ENCODE results near the gene SDR42E2. TPM values are rescaled to one million over a fixed set of nuclear protein-coding genes. Genes with fewer than 3 reads are reported as not detected.

Gene SDR42E2
- not detected in 2 replicates for total RNA-seq

GRCh38 chr16:22161999-22162655, at the start of gene SDR42E2:
Gene SDR42E2 (plus strand): TSS chr16:22162506. CDS start chr16:22165583, 3,077 bp downstream.
- H3K36me3 ChIP-seq (ENCODE audit: control insufficient read depth, insufficient read depth, low read length), result no peaks in the 10 kb centered on the region
- peaks cover 22% of the 10 kb centered on the region for H3K27me3 ChIP-seq (ENCODE audit: control insufficient read depth, insufficient read depth, low read length)
- DNase-seq (ENCODE audit: low read depth), result no peak
- H3K4me3 ChIP-seq (ENCODE audit: low read depth, low read length), result no peak within 1 kb of the TSS
- no peak for TF ChIP-seq CTCF (IDR thresholded peaks at IDR 0.05; ENCODE audit: insufficient read depth, low read length, poor library complexity, severe bottlenecking)

- H3K4me3 ChIP-seq (ENCODE audit: low read depth, low read length), result no peak overlapping the region
- no peak for DNase-seq (ENCODE audit: low read depth)
- no peak for TF ChIP-seq CTCF (IDR thresholded peaks at IDR 0.05; ENCODE audit: insufficient read depth, low read length, poor library complexity, severe bottlenecking)
Measured at GRCh38 chr16:22116095-22116700, 46.1 kb upstream of the SDR42E2 start.

GRCh38 chr16:22117609-22118008, 44.7 kb upstream of the SDR42E2 start:
- H3K4me3 ChIP-seq (ENCODE audit: low read depth, low read length), result no peak overlapping the region
- no peak for TF ChIP-seq CTCF (IDR thresholded peaks at IDR 0.05; ENCODE audit: insufficient read depth, low read length, poor library complexity, severe bottlenecking)
- no peak for DNase-seq (ENCODE audit: low read depth)
- no peaks in the 10 kb centered on the region for H3K27me3 ChIP-seq (ENCODE audit: control insufficient read depth, insufficient read depth, low read length)
- no peaks in the 10 kb centered on the region for H3K36me3 ChIP-seq (ENCODE audit: control insufficient read depth, insufficient read depth, low read length)

More at GRCh38 chr16:22116095-22116700, 46.1 kb upstream of the SDR42E2 start:
- Histone ChIP-seq H3K27me3 (ENCODE audit: control insufficient read depth, insufficient read depth, low read length) (no peaks in the 10 kb centered on the region), H3K36me3 (ENCODE audit: control insufficient read depth, insufficient read depth, low read length) (no peaks in the 10 kb centered on the region)

- H3K36me3 ChIP-seq (ENCODE audit: control insufficient read depth, insufficient read depth, low read length), result no peaks in the 10 kb centered on the region
- no peak for TF ChIP-seq CTCF (IDR thresholded peaks at IDR 0.05; ENCODE audit: insufficient read depth, low read length, poor library complexity, severe bottlenecking)
- DNase-seq (ENCODE audit: low read depth), result no peak
- H3K4me3 ChIP-seq (ENCODE audit: low read depth, low read length), result no peak overlapping the region
- no peaks in the 10 kb centered on the region for H3K27me3 ChIP-seq (ENCODE audit: control insufficient read depth, insufficient read depth, low read length)
Measured at GRCh38 chr16:22120440-22120839, 41.9 kb upstream of the SDR42E2 start.

- no peaks in the 10 kb centered on the region for H3K27me3 ChIP-seq (ENCODE audit: control insufficient read depth, insufficient read depth, low read length)
- no peak for DNase-seq (ENCODE audit: low read depth)
- H3K4me3 ChIP-seq (ENCODE audit: low read depth, low read length), result no peak overlapping the region
- no peak for TF ChIP-seq CTCF (IDR thresholded peaks at IDR 0.05; ENCODE audit: insufficient read depth, low read length, poor library complexity, severe bottlenecking)
- no peaks in the 10 kb centered on the region for H3K36me3 ChIP-seq (ENCODE audit: control insufficient read depth, insufficient read depth, low read length)
Measured at GRCh38 chr16:22122239-22122638, 40.1 kb upstream of the SDR42E2 start.

Measured in kidney epithelial cell (primary cell).